Uterus (tissue), 4 donors: ENCODE measurements around the gene SPPL2C. TPM values are rescaled to one million over a fixed set of nuclear protein-coding genes. Genes with fewer than 3 reads are reported as not detected.

ENCODE experiments used
- DNase-seq, 2 donors: peaks; one replicate each; pipeline ENCODE4 v3.0.0-alpha.2; 2019 to 2020
- H3K27ac ChIP-seq, 2 donors: fragments of 200-600 bp; sonication (generic); 1 replicate in 1 of 2; 2 replicates in 1 of 2; pipeline ENCODE4 v1.5.1; 2016 to 2018
- H3K27me3 ChIP-seq, 2 donors: fragments of 200-600 bp; sonication (generic); one replicate each; pipeline ENCODE4 v1.5.1; 2018 to 2019; ENCODE audit warnings: control low read depth in 1 of 2
- H3K36me3 ChIP-seq, 2 donors: fragments of 200-600 bp; sonication (generic); one replicate each; pipeline ENCODE4 v1.5.1; 2019; ENCODE audit warnings: control low read depth in 1 of 2
- H3K4me1 ChIP-seq, 2 donors: fragments of 200-600 bp; sonication (generic); one replicate each; pipeline ENCODE4 v1.5.1; 2018 to 2019; ENCODE audit warnings: control low read depth in 1 of 2
- H3K4me3 ChIP-seq, 2 donors: fragments of 200-600 bp; sonication (generic); 1 replicate in 1 of 2; 2 replicates in 1 of 2; pipeline ENCODE4 v1.5.1; 2018 to 2019; ENCODE audit warnings: mild to moderate bottlenecking in 1 of 2
- H3K9me3 ChIP-seq, 2 donors: fragments of 200-600 bp; sonication (generic); one replicate each; pipeline ENCODE4 v1.5.1; 2019; ENCODE audit warnings: control low read depth in 1 of 2
- CTCF ChIP-seq, 4 experiments: fragments of 200-600 bp in 2 of 4; fragments of 450-650 bp in 2 of 4; sonication (generic) in 2 of 4; IDR thresholded peaks; one replicate each; pipeline ENCODE4 v1.5.1; 2016 to 2019; ENCODE audit warnings: antibody characterized with exemption in 4 of 4, mild to moderate bottlenecking in 2 of 4, moderate library complexity in 1 of 4
- POLR2A ChIP-seq, 2 donors: fragments of 450-650 bp; IDR thresholded peaks; one replicate each; pipeline ENCODE4 v1.6.1; 2016; ENCODE audit warnings: antibody characterized with exemption in 2 of 2, mild to moderate bottlenecking in 1 of 2, moderate library complexity in 1 of 2
- intact Hi-C: fragments of 100-400 bp; cut with DNase I; formaldehyde crosslinking; loops from one replicate; pipeline ENCODE4 v1.15.1; 2023; ENCODE audit warnings: low total_unique reads
- total RNA-seq, 4 donors: library from RNA; depleted of rRNA in 3 of 4; stranded (reverse); fragments of >200 nt in 3 of 4; gene quantifications; one replicate each; pipeline versions ENCODE4 v1.1.0 to v1.2.4, GENCODE V29; 2014 to 2023
- donor health status: DM: yes; HTN: yes; CAD: no.

The SPPL2C gene
- total RNA-seq, 4 donors from 2014 or later = not detected

- intact Hi-C loops = no loop called here
- H3K27ac ChIP-seq = no peak overlapping the region
- no peaks in the 10 kb centered on the region for H3K9me3 ChIP-seq
- H3K36me3 ChIP-seq = no peaks in the 10 kb centered on the region
- H3K27me3 ChIP-seq = no peaks in the 10 kb centered on the region
- TF ChIP-seq CTCF (IDR thresholded peaks at IDR 0.05) = no peak
- no peak for TF ChIP-seq POLR2A (IDR thresholded peaks at IDR 0.05)
- H3K4me3 ChIP-seq = no peak overlapping the region
- no peak for DNase-seq
- no peaks in the 10 kb centered on the region for H3K4me1 ChIP-seq
These were observed 4.9 kb downstream of the SPPL2C start for GRCh38 chr17:45849536-45849990.

- intact Hi-C loops = no loop called here
- no peak for DNase-seq
- H3K27me3 ChIP-seq = no peaks in the 10 kb centered on the region
These were observed 5.3 kb downstream of the SPPL2C start for GRCh38 chr17:45850011-45850410.

GRCh38 chr17:45850468-45850867, 5.8 kb downstream of the SPPL2C start:
- Histone ChIP-seq H3K4me1 (no peaks in the 10 kb centered on the region), H3K27ac (no peak overlapping the region), H3K4me3 (no peak overlapping the region), H3K27me3 (no peaks in the 10 kb centered on the region), H3K36me3 (no peaks in the 10 kb centered on the region), H3K9me3 (no peaks in the 10 kb centered on the region)
- TF ChIP-seq CTCF (IDR thresholded peaks at IDR 0.05) (no peak), POLR2A (IDR thresholded peaks at IDR 0.05) (no peak)
- no peak for DNase-seq
- intact Hi-C loops = no loop called here

More at GRCh38 chr17:45850011-45850410, 5.3 kb downstream of the SPPL2C start:
- no peak for TF ChIP-seq CTCF (IDR thresholded peaks at IDR 0.05)
- no peak for TF ChIP-seq POLR2A (IDR thresholded peaks at IDR 0.05)
- H3K4me1 ChIP-seq = no peaks in the 10 kb centered on the region
- H3K27ac ChIP-seq = no peak overlapping the region
- no peaks in the 10 kb centered on the region for H3K36me3 ChIP-seq
- H3K4me3 ChIP-seq = no peak overlapping the region
- no peaks in the 10 kb centered on the region for H3K9me3 ChIP-seq

- TF ChIP-seq CTCF (IDR thresholded peaks at IDR 0.05) (no peak), POLR2A (IDR thresholded peaks at IDR 0.05) (no peak)
- intact Hi-C loops = no loop called here
- H3K27me3 ChIP-seq = no peaks in the 10 kb centered on the region
- no peaks in the 10 kb centered on the region for H3K4me1 ChIP-seq
- no peak overlapping the region for H3K27ac ChIP-seq
- no peak overlapping the region for H3K4me3 ChIP-seq
- no peaks in the 10 kb centered on the region for H3K36me3 ChIP-seq
- no peak for DNase-seq
- no peaks in the 10 kb centered on the region for H3K9me3 ChIP-seq
These were observed 6.3 kb downstream of the SPPL2C start for GRCh38 chr17:45851022-45851421.

GRCh38 chr17:45851464-45851863, 6.8 kb downstream of the SPPL2C start:
- Histone ChIP-seq H3K4me3 (no peak overlapping the region), H3K36me3 (no peaks in the 10 kb centered on the region), H3K4me1 (no peaks in the 10 kb centered on the region), H3K27me3 (no peaks in the 10 kb centered on the region), H3K9me3 (no peaks in the 10 kb centered on the region), H3K27ac (no peak overlapping the region)
- no peak for DNase-seq
- intact Hi-C loops = no loop called here
- TF ChIP-seq POLR2A (IDR thresholded peaks at IDR 0.05) (no peak), CTCF (IDR thresholded peaks at IDR 0.05) (no peak)
